Measurements from ENCODE around the gene HRH1.

GRCh38 chr3:11226042-11226370, 71.7 kb downstream of the HRH1 start:
- TF ChIP-seq CTCF (IDR thresholded peaks at IDR 0.05; ENCODE audit: low read length) (no peak), EZH2 (optimal IDR thresholded peaks at IDR 0.05; ENCODE audit: low read depth, low read length) (no peak)

Measured in MM.1S (cell line).